MM.1S (cell line): ENCODE data around the gene GPC5.
"Not testable (repeated sequence)": the region's sequence is repeated elsewhere in the genome, so short reads cannot be mapped to it uniquely, and the experiment has no call there.

Experiments used
- DNase-seq: peaks from one replicate; pipeline ENCODE4 v3.0.0-alpha.2; 2015
- H2AFZ ChIP-seq: fragments of 300-600 bp; sonication (generic); 2 replicates; pipeline ENCODE4 v1.6.0; 2016; ENCODE audit warnings: antibody characterized with exemption, low read length
- H3F3A ChIP-seq: fragments of 300-600 bp; sonication (generic); 2 replicates; pipeline ENCODE4 v1.6.1; 2016; ENCODE audit warnings: mild to moderate bottlenecking, antibody characterized with exemption, low read length, moderate library complexity, mixed read lengths; ENCODE audit not compliant: insufficient read depth
- H3K27ac ChIP-seq: fragments of 300-600 bp; sonication (generic); 2 replicates; pipeline ENCODE4 v1.5.1; 2016; ENCODE audit warnings: mild to moderate bottlenecking, low read length
- H3K27me3 ChIP-seq: fragments of 300-600 bp; sonication (generic); replicated peaks from 2 replicates; pipeline ENCODE4 v1.6.0; 2016; ENCODE audit warnings: low read length; ENCODE audit not compliant: insufficient read depth
- H3K36me3 ChIP-seq: fragments of 300-600 bp; sonication (generic); replicated peaks from 2 replicates; pipeline ENCODE4 v1.6.1; 2016; ENCODE audit warnings: mild to moderate bottlenecking, low read length, mixed read lengths; ENCODE audit not compliant: insufficient read depth
- H3K4me1 ChIP-seq: fragments of 300-600 bp; sonication (generic); 2 replicates; pipeline ENCODE4 v1.6.1; 2016; ENCODE audit warnings: low read length, mixed read lengths
- H3K4me2 ChIP-seq: fragments of 300-600 bp; sonication (generic); 2 replicates; pipeline ENCODE4 v1.6.0; 2016; ENCODE audit warnings: low read depth, low read length
- H3K4me3 ChIP-seq: fragments of 300-600 bp; sonication (generic); 2 replicates; pipeline ENCODE4 v1.5.1; 2016; ENCODE audit warnings: low read length, mixed read lengths
- H3K79me2 ChIP-seq: fragments of 300-600 bp; sonication (generic); 2 replicates; pipeline ENCODE4 v1.6.1; 2016; ENCODE audit warnings: mixed run types, low read length, mixed read lengths
- H3K9ac ChIP-seq: fragments of 300-600 bp; sonication (generic); 2 replicates; pipeline ENCODE4 v1.6.1; 2016; ENCODE audit warnings: low read length, mixed read lengths
- H3K9me2 ChIP-seq: fragments of 300-600 bp; sonication (generic); replicated peaks from 2 replicates; pipeline ENCODE4 v1.6.1; 2016; ENCODE audit warnings: mild to moderate bottlenecking, low read length, mixed read lengths; ENCODE audit not compliant: insufficient read depth
- H3K9me3 ChIP-seq: fragments of 300-600 bp; sonication (generic); replicated peaks from 2 replicates; pipeline ENCODE4 v1.6.1; 2016; ENCODE audit warnings: mild to moderate bottlenecking, low read length, mixed read lengths; ENCODE audit not compliant: insufficient read depth
- H4K20me1 ChIP-seq: fragments of 300-600 bp; sonication (generic); 2 replicates; pipeline ENCODE4 v1.6.1; 2016; ENCODE audit warnings: mild to moderate bottlenecking, low read length, moderate library complexity, mixed read lengths; ENCODE audit not compliant: insufficient read depth
- EZH2 ChIP-seq: fragments of 300-600 bp; sonication (generic); optimal IDR thresholded peaks from 2 replicates; pipeline ENCODE3; 2017; ENCODE audit warnings: low read depth, mild to moderate bottlenecking, antibody characterized with exemption, low read length, mixed read lengths
- EZH2phosphoT487 ChIP-seq: fragments of 300-600 bp; sonication (generic); IDR thresholded peaks from 2 replicates; pipeline ENCODE4 v1.6.1; 2018; ENCODE audit warnings: antibody characterized with exemption, low read length
- TF ChIP-seq, protein P1 (sequence below): fragments of 300-600 bp; sonication (generic); IDR thresholded peaks from 2 replicates; pipeline ENCODE4 v1.5.1; 2016; ENCODE audit warnings: antibody characterized with exemption, low read length, mixed read lengths

GPC5 gene

GRCh38 chr13:92886535-92887077 lies 1488.2 kb downstream of the GPC5 start:
- Histone ChIP-seq H3K9me2 (no peaks in the 10 kb centered on the region), H3K27me3 (no peaks in the 10 kb centered on the region), H3K9ac (no peak overlapping the region), H3K9me3 (no peaks in the 10 kb centered on the region), H3K79me2 (no peaks in the 10 kb centered on the region), H4K20me1 (no peaks in the 10 kb centered on the region), H3F3A (no peaks in the 10 kb centered on the region), H3K4me2 (no peak overlapping the region), H3K27ac (no peak overlapping the region), H3K4me3 (no peak overlapping the region), H3K4me1 (no peaks in the 10 kb centered on the region), H3K36me3 (no peaks in the 10 kb centered on the region), H2AFZ (no peak overlapping the region)
- TF ChIP-seq EZH2phosphoT487 (no peak), EZH2 (no peak)
- TF ChIP-seq, protein P1, sequence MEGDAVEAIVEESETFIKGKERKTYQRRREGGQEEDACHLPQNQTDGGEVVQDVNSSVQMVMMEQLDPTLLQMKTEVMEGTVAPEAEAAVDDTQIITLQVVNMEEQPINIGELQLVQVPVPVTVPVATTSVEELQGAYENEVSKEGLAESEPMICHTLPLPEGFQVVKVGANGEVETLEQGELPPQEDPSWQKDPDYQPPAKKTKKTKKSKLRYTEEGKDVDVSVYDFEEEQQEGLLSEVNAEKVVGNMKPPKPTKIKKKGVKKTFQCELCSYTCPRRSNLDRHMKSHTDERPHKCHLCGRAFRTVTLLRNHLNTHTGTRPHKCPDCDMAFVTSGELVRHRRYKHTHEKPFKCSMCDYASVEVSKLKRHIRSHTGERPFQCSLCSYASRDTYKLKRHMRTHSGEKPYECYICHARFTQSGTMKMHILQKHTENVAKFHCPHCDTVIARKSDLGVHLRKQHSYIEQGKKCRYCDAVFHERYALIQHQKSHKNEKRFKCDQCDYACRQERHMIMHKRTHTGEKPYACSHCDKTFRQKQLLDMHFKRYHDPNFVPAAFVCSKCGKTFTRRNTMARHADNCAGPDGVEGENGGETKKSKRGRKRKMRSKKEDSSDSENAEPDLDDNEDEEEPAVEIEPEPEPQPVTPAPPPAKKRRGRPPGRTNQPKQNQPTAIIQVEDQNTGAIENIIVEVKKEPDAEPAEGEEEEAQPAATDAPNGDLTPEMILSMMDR = no peak
- DNase-seq = no peak

DNA sequence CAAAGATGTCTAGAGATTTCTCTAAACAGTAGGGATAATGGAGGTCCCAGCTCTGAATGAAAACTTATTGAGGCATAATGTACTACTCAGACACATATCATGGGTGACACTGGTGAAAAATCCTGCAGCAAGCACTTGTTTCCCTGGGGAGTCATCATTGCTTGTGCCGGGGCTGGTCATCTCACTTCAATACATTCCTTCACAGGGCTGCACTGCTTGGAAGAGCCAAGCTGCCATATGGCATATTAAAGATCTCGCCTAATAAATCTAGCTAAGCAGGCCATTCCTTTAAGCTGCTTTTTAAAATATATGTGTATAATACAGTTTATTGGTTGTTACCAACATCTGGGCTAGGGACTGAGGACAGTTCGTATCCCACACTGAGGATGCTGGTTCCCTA lies 1496.0 kb downstream of the GPC5 start:
- Histone ChIP-seq H3K9me3 (no peaks in the 10 kb centered on the region), H3K27ac (no peak overlapping the region), H3F3A (no peaks in the 10 kb centered on the region), H3K27me3 (no peaks in the 10 kb centered on the region), H3K9ac (no peak overlapping the region), H3K79me2 (no peaks in the 10 kb centered on the region), H3K4me3 (no peak overlapping the region), H3K36me3 (no peaks in the 10 kb centered on the region), H3K4me2 (no peak overlapping the region), H3K4me1 (no peaks in the 10 kb centered on the region), H4K20me1 (no peaks in the 10 kb centered on the region), H2AFZ (no peak overlapping the region), H3K9me2 (no peaks in the 10 kb centered on the region)
- no peak for DNase-seq
- TF ChIP-seq, protein P1 = no peak
- no peak for TF ChIP-seq EZH2phosphoT487
- TF ChIP-seq EZH2 = no peak

GRCh38 chr13:92896842-92897241 lies 1498.4 kb downstream of the GPC5 start:
- H3K9me3 ChIP-seq = no peaks in the 10 kb centered on the region
- H3K79me2 ChIP-seq = no peaks in the 10 kb centered on the region
- H3K9ac ChIP-seq = no peak overlapping the region
- H3K9me2 ChIP-seq = no peaks in the 10 kb centered on the region
- no peak overlapping the region for H3K27ac ChIP-seq
- H4K20me1 ChIP-seq = no peaks in the 10 kb centered on the region
- H3K4me2 ChIP-seq = no peak overlapping the region
- no peaks in the 10 kb centered on the region for H3K4me1 ChIP-seq
- TF ChIP-seq, protein P1 = peak; percentile 24
- TF ChIP-seq EZH2phosphoT487 (no peak), EZH2 (no peak)
- peak; percentile 40 for DNase-seq
- H3F3A ChIP-seq = no peaks in the 10 kb centered on the region
- no peak overlapping the region for H3K4me3 ChIP-seq
- H2AFZ ChIP-seq = no peak overlapping the region
- no peaks in the 10 kb centered on the region for H3K36me3 ChIP-seq
- H3K27me3 ChIP-seq = no peaks in the 10 kb centered on the region

DNA sequence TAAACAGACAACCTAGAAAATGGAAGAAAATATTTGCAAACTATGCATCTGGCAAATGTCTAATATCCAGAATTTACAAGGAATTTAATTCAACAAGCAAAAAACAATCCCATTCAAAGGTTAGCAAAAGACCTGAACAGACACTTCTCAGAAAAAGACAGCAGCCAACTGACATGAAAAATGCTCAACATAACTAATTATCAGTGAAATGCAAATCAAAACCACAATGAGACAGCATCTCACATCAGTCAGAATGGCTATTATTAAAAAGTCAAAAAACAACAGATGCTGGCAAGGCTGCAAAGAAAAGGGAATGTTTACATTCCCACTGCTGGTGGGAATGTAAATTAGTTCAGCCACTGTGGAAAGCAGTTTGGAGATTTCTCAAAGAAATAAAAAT lies 1500.5 kb downstream of the GPC5 start:
- not testable (repeated sequence) for H3K36me3 ChIP-seq, DNase-seq, H3K79me2 ChIP-seq, H3K9me3 ChIP-seq, H3K9ac ChIP-seq, H2AFZ ChIP-seq, H3K27ac ChIP-seq, H3K4me3 ChIP-seq, H4K20me1 ChIP-seq, H3K4me1 ChIP-seq, H3K9me2 ChIP-seq, H3K27me3 ChIP-seq, H3K4me2 ChIP-seq, H3F3A ChIP-seq
